Non-pigmented ciliary epithelial cell (primary cell): ENCODE results near the gene GMEB2.
"Not testable (repeated sequence)": the region's sequence is repeated elsewhere in the genome, so short reads cannot be mapped to it uniquely, and the experiment has no call there.

Experiments used
- DNase-seq: peaks from one replicate; pipeline ENCODE4 v3.0.0-alpha.2; 2010; ENCODE audit warnings: low read depth

Gene GMEB2

GRCh38 chr20:63657260-63657936 lies 30.5 kb upstream of the GMEB2 start:
- DNase-seq, result no peak

GRCh38 chr20:63656451-63656850 lies 29.6 kb upstream of the GMEB2 start:
- DNase-seq, result no peak

- DNase-seq, result no peak
These were observed 28.3 kb upstream of the GMEB2 start for GRCh38 chr20:63655249-63655648.

- no peak for DNase-seq
These were observed 27.2 kb upstream of the GMEB2 start for GRCh38 chr20:63653974-63654668.

- peak; percentile 62 for DNase-seq
These were observed 26.4 kb upstream of the GMEB2 start, which contains the start of gene STMN3 for GRCh38 chr20:63653041-63653973. Gene STMN3 (minus strand): TSS chr20:63653424. CDS start chr20:63653345, 79 bp downstream.

- no peak for DNase-seq
These were observed 25.5 kb upstream of the GMEB2 start for GRCh38 chr20:63652192-63652980.

GRCh38 chr20:63651942-63652191 lies 25.0 kb upstream of the GMEB2 start:
- no peak for DNase-seq

GRCh38 chr20:63650486-63650885 lies 23.6 kb upstream of the GMEB2 start:
- DNase-seq, result not testable (repeated sequence)

GRCh38 chr20:63648895-63649589 lies 22.1 kb upstream of the GMEB2 start:
- no peak for DNase-seq

- no peak for DNase-seq
These were observed 21.3 kb upstream of the GMEB2 start for GRCh38 chr20:63648190-63648589.

GRCh38 chr20:63645218-63645617 lies 18.3 kb upstream of the GMEB2 start:
- no peak for DNase-seq

GRCh38 chr20:63643946-63644345 lies 17.0 kb upstream of the GMEB2 start:
- DNase-seq, result no peak

GRCh38 chr20:63643499-63643898 lies 16.6 kb upstream of the GMEB2 start:
- no peak for DNase-seq

- DNase-seq, result no peak
These were observed 15.8 kb upstream of the GMEB2 start for GRCh38 chr20:63642527-63643247.

GRCh38 chr20:63641792-63642523 lies 15.1 kb upstream of the GMEB2 start:
- DNase-seq, result no peak

- DNase-seq, result no peak
These were observed 14.4 kb upstream of the GMEB2 start for GRCh38 chr20:63641146-63641791.

GRCh38 chr20:63640686-63641085 lies 13.8 kb upstream of the GMEB2 start:
- DNase-seq, result not testable (repeated sequence)

GRCh38 chr20:63640086-63640485 lies 13.2 kb upstream of the GMEB2 start:
- DNase-seq, result no peak
